Mesendoderm (in vitro differentiated cells): ENCODE data around the gene CCKAR.

ENCODE experiments used
- DNase-seq: peaks from one replicate; pipeline ENCODE4 v3.0.0; 2013
- H2AK5ac ChIP-seq: 2 replicates; pipeline ENCODE4 v1.6.1; 2013; ENCODE audit warnings: low read length, inconsistent platforms
- H2BK120ac ChIP-seq: 2 replicates; pipeline ENCODE4 v1.6.1; 2013; ENCODE audit warnings: low read depth, mild to moderate bottlenecking, low read length, moderate library complexity, mixed read lengths
- H2BK15ac ChIP-seq: replicated peaks from 2 replicates; pipeline ENCODE4 v1.6.1; 2013; ENCODE audit warnings: low read depth, mild to moderate bottlenecking, moderate library complexity
- H2BK5ac ChIP-seq: 2 replicates; pipeline ENCODE4 v1.6.1; 2013; ENCODE audit warnings: low read length, inconsistent platforms
- H3K18ac ChIP-seq: 2 replicates; pipeline ENCODE4 v1.6.1; 2013; ENCODE audit warnings: mild to moderate bottlenecking, low read length, mixed read lengths
- H3K23ac ChIP-seq: one replicate; pipeline ENCODE4 v1.6.1; 2013; ENCODE audit warnings: low read length
- H3K27ac ChIP-seq: 2 replicates; pipeline ENCODE4 v1.5.1; 2013; ENCODE audit warnings: low read depth, mild to moderate bottlenecking, inconsistent platforms, low read length, moderate library complexity
- H3K27me3 ChIP-seq: 2 replicates; pipeline ENCODE4 v1.6.1; 2013; ENCODE audit warnings: low read length, control low read depth, mild to moderate bottlenecking, inconsistent platforms; ENCODE audit not compliant: insufficient read depth, poor library complexity
- H3K36me3 ChIP-seq: 2 replicates; pipeline ENCODE4 v1.6.1; 2013; ENCODE audit warnings: low read length, inconsistent platforms; ENCODE audit not compliant: control insufficient read depth, insufficient read depth
- H3K4ac ChIP-seq: one replicate; pipeline ENCODE4 v1.6.1; 2013; ENCODE audit warnings: low read depth, mild to moderate bottlenecking, low read length, moderate library complexity
- H3K4me1 ChIP-seq: 2 replicates; pipeline ENCODE4 v1.6.1; 2013; ENCODE audit warnings: low read depth, low read length, inconsistent platforms; ENCODE audit not compliant: control insufficient read depth
- H3K4me2 ChIP-seq: 2 replicates; pipeline ENCODE4 v1.6.1; 2013; ENCODE audit warnings: low read length
- H3K4me3 ChIP-seq: 2 replicates; pipeline ENCODE4 v1.5.1; 2013; ENCODE audit warnings: mild to moderate bottlenecking, low read length
- H3K56ac ChIP-seq: one replicate; pipeline ENCODE4 v1.6.1; 2013; ENCODE audit warnings: low read length
- H3K79me1 ChIP-seq: 2 replicates; pipeline ENCODE4 v1.6.1; 2013; ENCODE audit warnings: low read length, inconsistent platforms
- H3K79me2 ChIP-seq: 2 replicates; pipeline ENCODE4 v1.6.1; 2013; ENCODE audit warnings: mild to moderate bottlenecking, low read length; ENCODE audit not compliant: control insufficient read depth, insufficient read depth
- H3K9ac ChIP-seq: 2 replicates; pipeline ENCODE4 v1.6.1; 2013; ENCODE audit warnings: low read length, inconsistent platforms
- H4K5ac ChIP-seq: one replicate; pipeline ENCODE4 v1.6.1; 2013; ENCODE audit warnings: low read length
- H4K8ac ChIP-seq: one replicate; pipeline ENCODE4 v1.6.1; 2013; ENCODE audit warnings: low read depth, mild to moderate bottlenecking, control low read depth, low read length, moderate library complexity
- WGBS: extraction: QIAGEN DNeasy Blood & Tissue Kit; methylation state at CpG from one replicate; pipeline ENCODE4 v1.1.7; 2013; ENCODE audit warnings: low lambda C conversion rate, missing lambda C conversion rate; ENCODE audit not compliant: insufficient coverage; ENCODE audit errors: extremely low coverage; 5-methylcytosine and 5-hydroxymethylcytosine counted together

Gene CCKAR

DNA sequence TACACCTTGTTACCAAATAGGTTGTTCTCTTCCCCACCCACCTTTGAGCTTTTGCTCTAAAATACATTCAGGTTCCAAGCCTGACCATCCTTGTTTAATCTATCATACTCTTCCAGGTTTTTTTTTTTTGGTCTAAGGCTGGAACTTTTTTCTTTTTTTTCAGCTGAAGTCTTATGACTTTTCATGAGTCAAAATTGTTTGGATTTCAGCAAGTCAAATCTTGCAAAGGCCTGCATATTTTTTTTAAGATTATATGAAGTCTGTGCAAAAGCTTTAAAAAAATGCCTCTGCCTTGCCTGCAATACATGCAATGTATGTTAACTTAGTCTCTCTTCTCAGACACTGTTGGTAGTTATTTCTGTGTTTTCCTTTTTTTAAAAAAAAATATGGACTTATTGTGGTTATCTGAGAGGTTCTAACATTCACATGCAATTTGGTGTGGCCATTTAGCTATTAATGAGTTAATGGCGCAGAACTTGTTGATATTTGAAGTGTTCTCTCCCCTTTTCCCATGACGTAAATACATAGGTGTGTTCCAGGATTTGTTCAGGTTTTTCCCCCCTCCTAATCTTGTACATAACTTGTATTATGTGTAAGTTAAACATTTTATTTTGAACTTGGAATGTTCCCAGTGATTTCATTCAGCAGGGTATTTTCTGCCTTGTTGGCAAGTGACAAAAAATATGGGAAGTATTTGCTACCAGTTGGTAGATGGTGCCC, 58.7 kb downstream of the CCKAR start:
- Histone ChIP-seq H3K27ac (no peak overlapping the region), H2AK5ac (no peak overlapping the region), H3K4me2 (no peak overlapping the region), H3K18ac (no peak overlapping the region), H3K4ac (no peak overlapping the region), H3K36me3 (peaks cover 2% of the 10 kb centered on the region), H2BK5ac (no peak overlapping the region), H3K56ac (no peak overlapping the region), H3K27me3 (no peaks in the 10 kb centered on the region), H3K9ac (no peak overlapping the region), H4K8ac (no peak overlapping the region), H3K79me1 (no peaks in the 10 kb centered on the region), H3K23ac (no peak overlapping the region), H2BK120ac (no peak overlapping the region), H4K5ac (no peak overlapping the region), H3K4me3 (no peak overlapping the region), H2BK15ac (no peak overlapping the region), H3K79me2 (no peaks in the 10 kb centered on the region), H3K4me1 (no peaks in the 10 kb centered on the region)
- WGBS = no CpG with 5 or more reads among the region's 2 CpGs
- DNase-seq = no peak
